Fibroblast of lung (primary cell): ENCODE results near the gene C1orf105. TPM values are rescaled to one million over a fixed set of nuclear protein-coding genes. Genes with fewer than 3 reads are reported as not detected.

Experiments used
- DNase-seq, 2 donors: peaks; one replicate each; pipeline versions ENCODE4 v3.0.0 to v3.0.0-alpha.2; 2010; ENCODE audit warnings: low read depth in 2 of 2
- H2AFZ ChIP-seq: 2 replicates; pipeline ENCODE4 v1.5.1; 2012; ENCODE audit warnings: low read length, control low read depth, inconsistent platforms
- H3K27ac ChIP-seq: 2 replicates; pipeline ENCODE4 v1.5.1; 2011; ENCODE audit warnings: low read length, control low read depth; ENCODE audit not compliant: insufficient read depth
- H3K27me3 ChIP-seq: 2 replicates; pipeline ENCODE4 v1.5.1; 2011; ENCODE audit warnings: mild to moderate bottlenecking, low read length; ENCODE audit not compliant: control insufficient read depth, insufficient read depth
- H3K36me3 ChIP-seq: 2 replicates; pipeline ENCODE4 v1.5.1; 2011; ENCODE audit warnings: low read length; ENCODE audit not compliant: control insufficient read depth, insufficient read depth
- H3K4me1 ChIP-seq: 2 replicates; pipeline ENCODE4 v1.5.1; 2011; ENCODE audit warnings: low read length; ENCODE audit not compliant: control insufficient read depth, insufficient read depth; ENCODE audit errors: extremely low read depth
- H3K4me2 ChIP-seq: 2 replicates; pipeline ENCODE4 v1.5.1; 2011; ENCODE audit warnings: low read length, control low read depth; ENCODE audit not compliant: insufficient read depth; ENCODE audit errors: extremely low read depth
- H3K4me3 ChIP-seq, 4 experiments: fragments of 200-600 bp in 1 of 4; sonication (generic) in 1 of 4; replicated peaks in 1 of 4; 2 replicates each; pipeline ENCODE4 v1.5.1; 2011 to 2016; ENCODE audit warnings: low read length in 4 of 4, low read depth in 3 of 4, mild to moderate bottlenecking in 3 of 4, control low read depth in 2 of 4, inconsistent platforms in 1 of 4, mixed read lengths in 1 of 4; ENCODE audit not compliant: insufficient read depth in 1 of 4; ENCODE audit errors: control extremely low read depth in 1 of 4
- H3K79me2 ChIP-seq: 2 replicates; pipeline ENCODE4 v1.5.1; 2012; ENCODE audit warnings: mild to moderate bottlenecking, low read length, inconsistent platforms; ENCODE audit not compliant: control insufficient read depth, insufficient read depth
- H3K9ac ChIP-seq: 2 replicates; pipeline ENCODE4 v1.5.1; 2011; ENCODE audit warnings: mild to moderate bottlenecking, low read length, control low read depth; ENCODE audit not compliant: insufficient read depth
- H3K9me3 ChIP-seq: 2 replicates; pipeline ENCODE4 v1.5.1; 2012; ENCODE audit warnings: low read depth, low read length; ENCODE audit not compliant: control insufficient read depth, insufficient read depth
- H4K20me1 ChIP-seq: 2 replicates; pipeline ENCODE4 v1.5.1; 2011; ENCODE audit warnings: low read length; ENCODE audit not compliant: control insufficient read depth, insufficient read depth; ENCODE audit errors: extremely low read depth
- CTCF ChIP-seq, 2 donors: IDR thresholded peaks in 1 of 2; conservative IDR thresholded peaks in 1 of 2; 1 replicate in 1 of 2; 2 replicates in 1 of 2; pipeline ENCODE4 v1.5.1; 2011 to 2012; ENCODE audit warnings: low read length in 2 of 2, control low read depth in 1 of 2, inconsistent platforms in 1 of 2, low read depth in 1 of 2, mild to moderate bottlenecking in 1 of 2
- EZH2 ChIP-seq: IDR thresholded peaks from 2 replicates; pipeline ENCODE4 v1.5.1; 2012; ENCODE audit warnings: low read length, control low read depth, mild to moderate bottlenecking; ENCODE audit errors: missing control alignments
- polyA plus RNA-seq, 2 donors: library from polyadenylated mRNA; depleted of rRNA in 1 of 2; stranded (reverse) in 1 of 2; unstranded in 1 of 2; fragments of >200 nt; gene quantifications; 2 replicates each; pipeline ENCODE4 v1.2.1, GENCODE V29; 2011 to 2012; ENCODE audit warnings: missing spikeins in 1 of 2
- total RNA-seq: library from RNA; depleted of rRNA; stranded (reverse); fragments of >200 nt; gene quantifications from 2 replicates; pipeline ENCODE4 v1.2.1, GENCODE V29; 2014

C1orf105 gene
- total and polyA plus RNA-seq, 2 donors (not counting 1 experiment from before 2014, with no cell fraction given): not detected

GRCh38 chr1:172470149-172470548 is 49.7 kb downstream of the C1orf105 start:
- no peaks in the 10 kb centered on the region for H4K20me1 ChIP-seq
- H3K4me1 ChIP-seq: no peaks in the 10 kb centered on the region
- no peak for DNase-seq
- no peaks in the 10 kb centered on the region for H3K27me3 ChIP-seq
- no peak overlapping the region for H3K4me3 ChIP-seq
- H2AFZ ChIP-seq: no peak overlapping the region
- no peak overlapping the region for H3K27ac ChIP-seq
- H3K9me3 ChIP-seq: no peaks in the 10 kb centered on the region
- no peak overlapping the region for H3K4me2 ChIP-seq
- TF ChIP-seq EZH2 (no peak), CTCF (conservative IDR thresholded peaks at IDR 0.05 in 1 of 2, IDR thresholded peaks at IDR 0.05 in 1 of 2; ENCODE audit: low read depth in 1 of 2, low read length in 2 of 2) (no peak)
- no peaks in the 10 kb centered on the region for H3K79me2 ChIP-seq
- H3K9ac ChIP-seq: no peak overlapping the region
- H3K36me3 ChIP-seq: no peaks in the 10 kb centered on the region

DNA sequence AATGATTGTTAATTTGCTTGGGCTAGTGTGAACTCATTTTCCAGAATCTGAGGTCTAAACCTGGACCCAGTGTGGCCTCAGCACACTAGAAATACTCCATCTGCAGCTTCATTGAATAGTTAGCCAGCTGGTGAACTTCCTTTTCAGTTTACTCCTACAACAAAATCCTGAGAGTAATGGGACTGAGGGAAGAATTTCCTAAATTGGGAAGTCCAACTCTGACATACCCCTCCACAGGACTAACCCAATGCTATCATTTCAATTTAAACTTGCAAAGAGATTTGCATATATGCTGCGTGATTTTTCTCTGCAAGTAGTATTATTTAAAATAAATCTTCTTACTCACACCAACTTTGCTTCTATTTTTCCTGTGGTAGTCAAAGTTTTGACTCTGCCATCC is 51.2 kb downstream of the C1orf105 start:
- no peaks in the 10 kb centered on the region for H4K20me1 ChIP-seq
- no peaks in the 10 kb centered on the region for H3K9me3 ChIP-seq
- no peaks in the 10 kb centered on the region for H3K36me3 ChIP-seq
- no peaks in the 10 kb centered on the region for H3K4me1 ChIP-seq
- no peak overlapping the region for H2AFZ ChIP-seq
- DNase-seq: no peak
- H3K4me2 ChIP-seq: no peak overlapping the region
- no peaks in the 10 kb centered on the region for H3K79me2 ChIP-seq
- TF ChIP-seq CTCF (conservative IDR thresholded peaks at IDR 0.05 in 1 of 2, IDR thresholded peaks at IDR 0.05 in 1 of 2; ENCODE audit: low read depth in 1 of 2, low read length in 2 of 2): no peak
- no peak overlapping the region for H3K4me3 ChIP-seq
- no peaks in the 10 kb centered on the region for H3K27me3 ChIP-seq
- H3K9ac ChIP-seq: no peak overlapping the region
- H3K27ac ChIP-seq: no peak overlapping the region

DNA sequence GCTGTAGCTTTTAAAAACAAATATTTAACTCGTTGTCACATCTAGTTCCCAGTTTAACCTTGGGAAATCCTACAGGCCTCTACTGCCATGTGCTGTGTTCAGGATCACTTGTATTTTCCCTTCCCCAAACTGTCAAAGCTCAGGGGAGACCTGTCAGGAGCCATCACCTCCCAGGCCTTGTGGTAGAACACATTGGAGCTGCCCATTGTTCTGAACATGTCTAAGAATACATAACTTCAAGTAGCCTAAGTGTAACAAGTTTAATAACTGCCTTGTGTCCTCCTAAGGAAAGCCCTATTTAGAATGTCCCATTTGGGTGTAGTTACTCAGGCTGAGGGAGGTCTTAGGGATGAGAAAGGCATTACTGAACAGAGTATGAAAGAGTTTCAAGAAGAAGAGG is 52.0 kb downstream of the C1orf105 start:
- Histone ChIP-seq H4K20me1 (no peaks in the 10 kb centered on the region), H2AFZ (no peak overlapping the region), H3K4me1 (no peaks in the 10 kb centered on the region), H3K4me3 (no peak overlapping the region), H3K79me2 (no peaks in the 10 kb centered on the region), H3K36me3 (no peaks in the 10 kb centered on the region), H3K27me3 (no peaks in the 10 kb centered on the region), H3K27ac (no peak overlapping the region), H3K4me2 (no peak overlapping the region), H3K9ac (no peak overlapping the region), H3K9me3 (no peaks in the 10 kb centered on the region)
- TF ChIP-seq CTCF (conservative IDR thresholded peaks at IDR 0.05 in 1 of 2, IDR thresholded peaks at IDR 0.05 in 1 of 2; ENCODE audit: low read depth in 1 of 2, low read length in 2 of 2) (no peak), EZH2 (no peak)
- no peak for DNase-seq
